Myocyte (in vitro differentiated cells): ENCODE results near the gene SURF2. TPM values are rescaled to one million over a fixed set of nuclear protein-coding genes. Genes with fewer than 3 reads are reported as not detected.
"Not testable (repeated sequence)": the region's sequence is repeated elsewhere in the genome, so short reads cannot be mapped to it uniquely, and the experiment has no call there.

ENCODE experiments used
- DNase-seq: peaks from one replicate; pipeline ENCODE4 v3.0.0-alpha.2; 2012; ENCODE audit warnings: low read depth
- total RNA-seq: library from RNA; depleted of rRNA; stranded (reverse); fragments of >200 nt; gene quantifications from 2 replicates; pipeline ENCODE4 v1.2.3, GENCODE V29; 2014

SURF2 gene
- total RNA-seq, 1 donor from 2014 or later = 12.9 TPM

DNA sequence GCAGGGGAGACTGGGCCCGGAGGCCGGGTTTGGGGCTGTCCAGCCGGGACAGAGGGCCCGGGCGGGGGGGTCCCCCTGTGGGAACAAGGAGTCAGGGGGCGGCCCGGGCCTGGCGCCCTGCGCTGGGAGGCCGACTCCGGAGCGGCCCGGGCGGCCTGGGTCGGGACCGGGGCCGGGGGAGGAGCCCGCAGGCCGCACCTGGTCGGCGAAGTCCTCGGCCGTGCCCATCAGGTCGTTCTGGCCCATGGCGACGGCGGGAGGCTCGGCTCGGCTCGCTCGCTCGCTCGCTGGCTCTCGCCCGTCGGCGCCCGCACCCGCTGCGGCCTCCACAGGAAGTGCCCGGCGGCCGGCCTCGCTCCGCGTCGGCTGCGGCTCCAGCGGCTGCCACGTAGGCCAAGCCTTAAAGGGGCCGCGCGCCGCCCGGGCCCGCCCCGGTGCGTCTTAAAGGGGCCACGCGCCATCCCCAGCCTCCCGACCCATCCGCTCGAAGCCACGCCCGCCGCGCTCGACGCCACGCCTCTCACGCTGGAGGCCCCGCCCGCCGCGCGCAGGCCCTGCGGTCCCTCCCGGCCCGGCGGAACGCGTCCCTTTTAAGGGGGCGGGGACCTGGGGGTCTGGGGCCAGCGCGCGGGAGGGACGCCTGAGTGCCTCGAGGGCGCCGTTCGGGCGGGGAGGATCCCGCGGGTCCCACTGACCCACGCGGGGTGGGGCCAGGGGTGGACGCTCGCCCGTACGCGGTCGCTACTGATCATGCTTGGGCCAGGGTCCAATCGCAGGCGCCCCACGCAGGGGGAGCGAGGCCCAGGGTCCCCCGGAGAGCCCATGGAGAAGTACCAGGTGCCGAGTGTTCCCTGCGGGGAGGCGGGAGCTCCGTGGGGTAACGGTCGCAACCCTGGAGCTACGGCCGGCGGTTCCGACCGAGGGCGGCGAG lies 19.6 kb downstream of the SURF2 start, which contains the start of the genes STKLD1 and SURF4:
Gene STKLD1 (plus strand): TSS at position 643 of the 931 bp plus-strand sequence. CDS start 108 bp downstream, at position 751.
Gene SURF4 (minus strand): TSS at position 337 of the 931 bp plus-strand sequence. CDS start 91 bp downstream, at position 246.
- peak; percentile 96 for DNase-seq

- DNase-seq = not testable (repeated sequence)
These were observed 20.9 kb downstream of the SURF2 start for GRCh38 chr9:133377280-133377679.

DNA sequence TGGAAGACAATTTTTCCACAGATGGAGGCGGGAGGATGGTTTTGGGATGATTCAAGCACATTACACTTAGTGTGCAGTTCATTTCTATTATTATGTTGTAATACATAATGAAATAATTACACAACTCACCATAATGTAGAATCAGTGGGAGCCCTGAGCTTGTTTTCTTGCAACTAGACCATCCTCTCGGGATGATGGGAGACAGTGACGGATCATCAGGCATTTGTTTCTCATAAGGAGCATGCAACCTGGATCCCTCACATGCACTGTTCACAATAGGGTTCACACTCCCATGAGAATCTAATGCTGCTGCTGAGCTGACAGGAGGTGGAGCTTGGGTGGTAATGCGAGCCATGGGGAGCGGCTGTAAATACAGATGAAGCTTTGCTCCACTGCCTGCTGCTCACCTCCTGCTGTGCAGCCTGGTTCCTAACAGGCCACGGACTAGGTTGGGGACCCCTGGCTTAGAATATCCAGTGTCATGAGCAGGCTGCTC lies 21.4 kb downstream of the SURF2 start:
- no peak for DNase-seq

DNA sequence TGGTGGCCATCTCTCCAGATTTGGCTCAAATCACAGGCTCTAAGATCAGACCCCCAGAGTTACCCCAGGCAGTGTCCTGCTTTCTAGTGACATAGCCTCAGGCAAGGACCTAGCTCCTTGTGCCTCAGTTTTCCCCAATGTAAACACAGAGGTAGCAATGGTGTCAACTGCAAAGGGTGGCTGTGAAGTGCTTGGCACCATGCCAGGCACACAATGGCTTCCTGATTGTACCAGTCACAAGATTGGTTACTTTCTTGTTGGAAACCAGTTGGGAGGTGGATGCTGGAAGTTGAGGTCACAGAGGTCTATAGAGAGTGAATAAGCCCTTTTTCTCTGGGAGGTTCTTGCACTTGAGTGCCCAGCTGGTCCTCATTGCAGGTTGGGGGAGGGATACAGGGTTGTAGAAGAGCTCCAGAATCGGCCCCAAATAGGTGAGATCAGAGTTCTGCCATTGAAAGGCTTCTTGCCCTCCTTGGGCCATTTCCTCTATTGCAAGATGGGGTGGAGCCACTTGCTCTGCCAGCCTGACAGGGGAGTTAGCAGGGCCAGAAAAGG lies 22.1 kb downstream of the SURF2 start:
- no peak for DNase-seq

DNA sequence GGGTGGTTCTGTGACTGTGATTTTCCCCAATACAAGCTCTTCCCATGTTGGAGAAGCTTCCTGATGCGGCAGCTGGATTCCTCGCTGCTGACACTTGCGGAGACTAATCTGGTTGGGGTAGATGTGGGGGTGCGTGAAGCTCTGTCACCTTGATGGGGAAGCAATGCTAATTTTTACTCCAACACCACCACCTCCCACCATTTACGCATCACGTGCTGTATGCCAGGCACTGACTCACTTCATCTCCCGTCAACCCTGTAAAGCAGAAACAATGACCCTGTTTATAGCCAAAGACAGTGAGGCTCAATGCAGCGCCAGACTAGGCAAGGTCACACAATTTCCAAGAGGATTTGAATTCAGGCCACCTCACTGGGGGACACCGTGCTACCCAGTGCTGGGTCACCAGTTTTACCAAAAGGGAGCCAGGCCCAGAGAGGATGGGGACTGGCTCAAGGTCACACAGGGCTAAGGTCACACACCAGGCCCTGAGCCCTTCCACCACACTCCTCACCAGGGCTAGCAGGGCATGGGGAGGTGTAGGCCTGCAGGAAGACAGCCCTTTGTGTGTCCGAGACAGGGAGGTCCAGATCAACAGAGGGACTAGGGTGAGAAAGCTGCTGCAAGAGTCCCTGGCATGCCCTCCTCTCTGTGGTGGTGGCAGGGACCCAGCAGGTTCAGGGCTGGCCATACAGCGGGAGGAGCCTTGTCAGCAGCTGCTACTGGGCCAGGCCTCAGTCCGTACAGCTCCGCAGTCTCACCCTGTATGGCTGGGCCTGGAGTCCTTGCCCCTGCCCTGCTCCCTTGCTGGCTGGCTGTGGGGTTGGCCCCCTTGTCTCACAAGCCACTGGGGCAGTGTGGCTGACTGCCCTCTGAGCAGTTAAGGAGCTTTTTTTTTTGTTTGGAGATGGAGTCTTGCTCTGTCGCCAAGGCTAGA lies 23.1 kb downstream of the SURF2 start:
- no peak for DNase-seq

DNA sequence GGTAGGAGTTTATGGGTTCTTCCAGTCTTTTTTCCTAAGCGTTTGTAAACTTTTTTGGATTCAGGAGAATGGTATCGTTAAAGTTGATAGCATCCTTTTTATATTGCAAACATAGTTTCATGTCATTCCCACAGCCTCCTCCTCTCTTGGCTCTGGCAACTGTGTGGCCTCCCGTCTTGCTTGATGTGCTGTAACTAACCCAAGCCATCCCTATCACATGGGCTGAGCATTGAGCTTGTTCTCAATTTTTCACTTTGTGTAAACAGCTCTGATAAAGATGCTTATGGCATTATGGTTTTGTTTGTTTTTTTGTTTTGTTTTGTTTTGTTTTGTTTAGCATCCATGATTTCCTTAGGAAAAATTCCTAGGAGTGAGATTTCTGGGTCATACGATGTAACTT lies 24.4 kb downstream of the SURF2 start:
- no peak for DNase-seq

DNA sequence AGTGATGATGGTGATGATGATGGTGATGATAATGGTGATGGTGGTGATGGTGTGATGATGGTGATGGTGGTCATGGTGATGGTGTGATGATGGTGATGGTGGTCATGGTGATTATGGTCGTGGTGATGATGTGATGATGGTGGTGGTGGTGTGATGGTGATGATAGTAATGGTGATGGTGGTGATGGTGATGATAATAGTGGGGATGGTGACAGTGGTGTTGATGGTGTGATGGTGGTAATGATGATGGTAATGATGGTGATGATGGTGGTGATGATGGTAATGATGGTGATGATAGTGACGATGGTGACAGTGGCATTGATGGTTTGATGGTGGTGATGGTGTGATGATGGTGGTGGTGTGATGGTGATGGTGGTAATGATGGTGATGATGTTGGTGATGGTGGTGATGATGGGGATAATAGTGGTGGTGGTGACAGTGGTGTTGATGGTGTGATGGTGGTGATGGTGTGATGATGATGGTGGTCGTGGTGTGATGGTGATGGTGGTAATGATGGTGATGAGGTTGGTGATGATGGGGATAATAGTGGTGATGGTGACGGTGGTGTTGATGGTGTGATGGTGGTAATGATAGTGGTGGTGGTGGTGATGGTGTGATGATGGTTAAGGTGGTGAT lies 26.3 kb downstream of the SURF2 start:
- no peak for DNase-seq

- DNase-seq = no peak
These were observed 27.1 kb downstream of the SURF2 start for GRCh38 chr9:133383438-133383837.

- DNase-seq = no peak
These were observed 28.5 kb downstream of the SURF2 start for GRCh38 chr9:133384736-133385321.

DNA sequence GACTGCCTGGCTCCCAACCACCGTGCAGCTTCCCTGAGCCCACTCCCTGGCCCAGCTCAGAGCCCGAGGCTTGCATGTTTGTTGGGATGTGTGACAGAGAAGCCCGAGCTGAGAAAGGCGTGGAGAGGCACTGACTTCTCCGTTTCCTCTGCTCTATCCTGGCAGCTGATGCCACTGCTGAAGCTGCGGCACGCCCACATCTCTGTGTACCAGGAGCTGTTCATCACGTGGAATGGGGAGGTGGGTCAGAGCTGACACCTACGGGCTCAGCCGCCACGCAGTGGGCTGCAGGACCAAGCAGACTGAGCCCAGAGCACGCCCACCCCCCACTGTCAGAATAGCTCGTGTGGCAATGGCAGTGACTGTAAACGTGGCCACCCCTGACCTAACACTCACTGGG lies 29.1 kb downstream of the SURF2 start:
- no peak for DNase-seq

DNA sequence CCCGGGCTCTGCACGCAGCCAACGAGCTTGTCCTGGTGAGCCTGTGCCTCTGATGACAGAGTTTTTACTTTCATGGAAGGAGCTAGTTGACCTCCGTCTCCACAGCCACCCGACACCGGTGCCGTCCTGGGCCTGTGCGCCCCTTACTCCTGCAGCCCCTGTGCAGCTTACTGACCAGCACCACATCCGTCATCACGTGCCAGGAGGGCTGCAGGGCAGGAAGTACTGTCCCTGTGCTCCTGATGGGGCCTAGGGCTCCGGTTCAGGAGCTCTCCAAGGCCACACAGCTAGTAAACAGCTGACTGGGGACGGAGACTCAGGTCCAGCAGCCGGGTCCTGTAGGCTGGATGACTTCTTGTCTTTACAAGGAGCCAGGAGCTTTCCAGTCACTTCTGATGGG lies 30.0 kb downstream of the SURF2 start:
- DNase-seq = no peak

GRCh38 chr9:133387680-133388079 lies 31.3 kb downstream of the SURF2 start:
- no peak for DNase-seq

DNA sequence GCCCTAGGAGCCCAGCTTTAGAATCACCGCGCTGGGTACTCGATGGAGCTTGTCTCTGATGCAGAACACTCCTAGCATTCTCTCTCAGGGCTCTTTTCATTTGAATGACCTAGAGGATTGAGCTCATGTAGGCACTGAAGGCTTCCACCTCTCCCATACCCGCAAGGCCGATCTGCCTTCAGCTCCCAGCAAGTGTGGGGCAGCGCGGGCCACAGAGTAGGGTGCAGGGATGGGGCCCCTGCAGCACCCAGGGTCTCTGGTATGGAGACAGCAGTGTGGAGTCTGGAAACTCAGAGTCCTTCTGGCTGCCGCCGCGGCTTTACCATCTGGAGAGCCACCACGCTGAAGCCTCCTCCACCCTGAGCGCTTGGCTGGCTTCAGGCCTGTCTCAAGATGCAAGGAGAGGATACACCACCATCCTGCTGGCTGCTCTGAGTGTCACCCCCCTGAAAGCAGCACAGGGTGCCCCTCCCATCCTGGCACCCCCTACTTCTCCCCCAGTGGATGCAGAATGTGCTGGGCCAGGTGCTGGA lies 32.7 kb downstream of the SURF2 start:
- DNase-seq = no peak

GRCh38 chr9:133389562-133389961 lies 33.2 kb downstream of the SURF2 start:
- no peak for DNase-seq

DNA sequence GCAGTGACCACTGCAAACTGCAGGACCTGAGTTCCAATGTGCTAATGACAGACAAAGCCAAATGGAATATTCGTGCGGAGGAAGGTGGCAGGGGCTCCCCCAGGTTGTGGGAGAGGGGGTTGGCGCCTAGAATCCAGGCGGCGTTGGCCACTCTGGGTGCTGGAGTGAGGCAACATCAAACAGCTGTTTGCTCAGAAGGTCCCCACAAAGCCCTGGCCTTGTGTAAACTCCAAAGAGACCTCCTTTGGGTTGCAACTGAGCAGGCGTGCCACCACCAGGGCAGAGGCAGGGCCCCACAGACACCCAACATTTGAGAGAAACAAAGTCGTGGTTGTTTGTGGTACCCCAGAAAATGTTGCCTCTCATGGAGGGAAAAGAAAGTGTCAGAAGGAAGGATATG lies 34.4 kb downstream of the SURF2 start:
- no peak for DNase-seq

DNA sequence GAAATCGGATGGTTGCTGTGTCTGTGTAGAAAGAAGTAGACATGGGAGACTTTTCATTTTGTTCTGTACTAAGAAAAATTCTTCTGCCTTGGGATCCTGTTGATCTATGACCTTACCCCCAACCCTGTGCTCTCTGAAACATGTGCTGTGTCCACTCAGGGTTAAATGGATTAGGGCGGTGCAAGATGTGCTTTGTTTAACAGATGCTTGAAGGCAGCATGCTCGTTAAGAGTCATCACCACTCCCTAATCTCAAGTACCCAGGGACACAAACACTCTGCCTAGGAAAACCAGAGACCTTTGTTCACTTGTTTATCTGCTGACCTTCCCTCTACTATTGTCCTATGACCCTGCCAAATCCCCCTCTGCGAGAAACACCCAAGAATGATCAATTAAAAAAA lies 35.1 kb downstream of the SURF2 start:
- not testable (repeated sequence) for DNase-seq

DNA sequence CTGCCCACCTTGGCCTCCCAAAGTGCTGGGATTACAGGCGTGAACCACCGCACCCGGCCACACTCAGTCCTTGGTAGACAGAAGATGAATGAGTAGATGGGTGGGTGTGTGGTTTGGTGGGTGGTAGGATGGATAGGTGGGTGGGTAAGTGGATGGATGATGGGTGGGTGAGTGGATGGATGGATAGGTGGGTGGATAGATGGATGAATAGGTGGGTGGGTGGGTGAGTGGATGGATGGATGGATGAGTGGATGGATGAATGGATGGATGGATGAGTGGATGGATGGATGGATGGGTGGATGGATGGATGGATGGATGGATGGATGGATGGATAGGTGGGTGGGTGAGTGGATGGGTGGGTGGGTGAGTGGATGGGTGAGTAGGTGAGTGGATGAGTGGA lies 36.0 kb downstream of the SURF2 start:
- DNase-seq = not testable (repeated sequence)

DNA sequence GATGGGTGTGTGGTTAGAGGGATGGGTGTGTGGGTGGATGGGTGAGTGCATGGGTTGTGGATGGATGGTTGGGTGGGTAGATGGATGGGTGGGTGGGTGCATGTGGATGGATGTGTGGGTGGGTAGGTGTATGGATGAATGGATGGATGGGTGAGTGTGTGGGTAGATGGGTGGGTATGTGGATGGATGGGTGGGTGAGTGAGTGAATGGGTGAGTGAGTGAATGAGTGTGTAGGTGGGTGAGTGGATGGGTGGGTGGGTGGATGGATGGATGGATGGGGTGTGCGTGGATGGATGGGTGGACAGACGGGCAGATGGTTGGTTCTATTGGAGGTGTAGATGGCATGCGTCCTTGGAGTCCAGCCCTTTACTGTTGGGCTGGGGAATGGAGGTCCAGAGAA lies 37.0 kb downstream of the SURF2 start:
- DNase-seq = no peak

DNA sequence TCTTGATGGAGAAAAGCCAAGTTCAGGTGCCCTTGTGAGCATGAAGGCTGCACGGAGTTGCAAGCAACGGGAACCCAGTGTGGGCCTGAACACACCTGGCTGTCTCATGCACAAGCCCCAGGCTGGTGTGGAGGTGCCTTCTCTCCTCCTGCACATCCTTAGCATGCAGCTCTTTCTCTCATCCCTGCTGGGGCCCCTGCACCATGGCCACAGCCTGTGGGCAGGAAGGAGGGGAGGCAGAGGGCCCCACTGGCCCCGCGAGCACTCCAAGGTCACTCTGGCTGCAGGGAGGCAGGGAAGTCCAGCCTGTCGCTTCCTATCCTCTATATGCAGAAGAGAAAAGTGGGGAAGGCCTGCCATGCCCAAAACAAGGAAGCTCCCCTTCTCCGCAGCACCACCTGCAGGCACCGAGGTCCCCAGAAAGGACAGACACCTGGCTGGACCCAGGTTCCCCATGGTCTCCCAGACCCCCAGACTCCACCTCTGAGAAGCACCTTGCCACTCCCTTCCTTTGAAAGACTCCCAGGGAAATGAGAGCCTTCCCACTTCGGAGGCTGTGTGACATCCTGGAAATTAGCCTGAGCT lies 38.4 kb downstream of the SURF2 start:
- no peak for DNase-seq

- DNase-seq = peak; percentile 15
These were observed 40.6 kb downstream of the SURF2 start for GRCh38 chr9:133396952-133397351.
